GM23338 (cell line): ENCODE data around the gene VOPP1. TPM values are rescaled to one million over a fixed set of nuclear protein-coding genes. Genes with fewer than 3 reads are reported as not detected.

ENCODE experiments used
- ATAC-seq: fragments of 200-7000 bp; cut with Tn5 transposase; 3 replicates; pipeline ENCODE4 v1.9.1; 2020
- DNase-seq: peaks from one replicate; pipeline ENCODE4 v3.0.0-alpha.2; 2015; ENCODE audit warnings: low spot score
- H2AFZ ChIP-seq: fragments of 200-600 bp; sonication (generic); 2 replicates; pipeline ENCODE4 v1.8.0; 2016; ENCODE audit warnings: antibody characterized with exemption, mild to moderate bottlenecking, moderate library complexity
- H3F3A ChIP-seq: fragments of 200-600 bp; sonication (generic); replicated peaks from 2 replicates; pipeline ENCODE4 v1.8.0; 2017; ENCODE audit warnings: antibody characterized with exemption, mixed run types, low read depth
- H3K27ac ChIP-seq: fragments of 200-600 bp; sonication (generic); 2 replicates; pipeline ENCODE4 v1.6.1; 2016; ENCODE audit warnings: low read depth
- H3K27me3 ChIP-seq: fragments of 200-600 bp; sonication (generic); 2 replicates; pipeline ENCODE4 v1.8.0; 2016; ENCODE audit warnings: mild to moderate bottlenecking, mixed run types, moderate library complexity; ENCODE audit not compliant: insufficient read depth
- H3K36me3 ChIP-seq: fragments of 200-600 bp; sonication (generic); 2 replicates; pipeline ENCODE4 v1.8.0; 2016; ENCODE audit warnings: mild to moderate bottlenecking; ENCODE audit not compliant: insufficient read depth
- H3K4me1 ChIP-seq: fragments of 200-600 bp; sonication (generic); 2 replicates; pipeline ENCODE4 v1.8.0; 2016; ENCODE audit warnings: mild to moderate bottlenecking, moderate library complexity; ENCODE audit not compliant: insufficient read depth
- H3K4me2 ChIP-seq: fragments of 200-600 bp; sonication (generic); 2 replicates; pipeline ENCODE4 v1.7.1; 2017; ENCODE audit warnings: mixed run types
- H3K4me3 ChIP-seq: fragments of 200-600 bp; sonication (generic); 2 replicates; pipeline ENCODE4 v1.6.1; 2016; ENCODE audit warnings: mixed run types
- H3K79me2 ChIP-seq: fragments of 200-600 bp; sonication (generic); replicated peaks from 2 replicates; pipeline ENCODE4 v1.8.0; 2017; ENCODE audit warnings: mild to moderate bottlenecking; ENCODE audit not compliant: insufficient read depth
- H3K9me2 ChIP-seq: fragments of 200-600 bp; sonication (generic); 2 replicates; pipeline ENCODE4 v1.8.0; 2017; ENCODE audit not compliant: insufficient read depth
- H4K20me1 ChIP-seq: fragments of 200-600 bp; sonication (generic); replicated peaks from 2 replicates; pipeline ENCODE4 v1.8.0; 2017; ENCODE audit warnings: mild to moderate bottlenecking; ENCODE audit not compliant: insufficient read depth
- H3K27ac Mint-ChIP-seq: 2 replicates; pipeline ENCODE4 v1.8.0; 2020; ENCODE audit warnings: inconsistent platforms, mild to moderate bottlenecking, moderate library complexity, mixed read lengths
- H3K27me3 Mint-ChIP-seq: 3 replicates; pipeline ENCODE4 v1.8.0; 2022; ENCODE audit warnings: low read depth, mild to moderate bottlenecking, moderate library complexity, mixed read lengths, inconsistent platforms; ENCODE audit not compliant: insufficient read depth, poor library complexity
- H3K36me3 Mint-ChIP-seq: 3 replicates; pipeline ENCODE4 v1.8.0; 2021; ENCODE audit warnings: low read depth, mild to moderate bottlenecking, inconsistent platforms, moderate library complexity, mixed read lengths
- H3K4me1 Mint-ChIP-seq: 3 replicates; pipeline ENCODE4 v1.8.0; 2020; ENCODE audit warnings: mild to moderate bottlenecking, inconsistent platforms, mixed read lengths
- H3K4me3 Mint-ChIP-seq: 3 replicates; pipeline ENCODE4 v1.8.0; 2021; ENCODE audit warnings: moderate library complexity, mild to moderate bottlenecking, inconsistent platforms, mixed read lengths
- H3K9me3 Mint-ChIP-seq: 3 replicates; pipeline ENCODE4 v1.8.0; 2020; ENCODE audit warnings: moderate library complexity, mild to moderate bottlenecking, inconsistent platforms, mixed read lengths
- CREB1 ChIP-seq: fragments of 250-450 bp; sonication (Bioruptor Pico); IDR thresholded peaks from 2 replicates; pipeline ENCODE4 v1.5.0; 2020; ENCODE audit warnings: low read depth, mild to moderate bottlenecking, moderate library complexity
- CTCF ChIP-seq, 2 experiments: fragments of 200-600 bp in 1 of 2; sonication (generic) in 1 of 2; conservative IDR thresholded peaks; 2 replicates each; pipeline versions ENCODE4 v1.5.1 to v1.6.1; 2016 to 2017; ENCODE audit warnings: antibody characterized with exemption in 2 of 2, low read depth in 2 of 2, mild to moderate bottlenecking in 2 of 2, moderate library complexity in 1 of 2
- ETS1 ChIP-seq: IDR thresholded peaks from 2 replicates; pipeline ENCODE4 v1.6.1; 2016; ENCODE audit warnings: antibody characterized with exemption
- EZH2 ChIP-seq: fragments of 200-600 bp; sonication (generic); IDR thresholded peaks from one replicate; pipeline ENCODE4 v1.8.0; 2017; ENCODE audit warnings: antibody characterized with exemption, mild to moderate bottlenecking, low read depth; ENCODE audit not compliant: unreplicated experiment
- EZH2phosphoT487 ChIP-seq: fragments of 200-600 bp; sonication (generic); IDR thresholded peaks from one replicate; pipeline ENCODE4 v1.8.1; 2018; ENCODE audit warnings: antibody characterized with exemption; ENCODE audit not compliant: unreplicated experiment
- JUNB ChIP-seq: IDR thresholded peaks from one replicate; pipeline ENCODE4 v1.6.1; 2016; ENCODE audit warnings: antibody characterized with exemption; ENCODE audit not compliant: unreplicated experiment
- NANOG ChIP-seq: IDR thresholded peaks from 2 replicates; pipeline ENCODE4 v1.6.1; 2016; ENCODE audit warnings: antibody characterized with exemption, borderline replicate concordance
- POLR2AphosphoS5 ChIP-seq: IDR thresholded peaks from 2 replicates; pipeline ENCODE4 v1.6.1; 2016; ENCODE audit warnings: antibody characterized with exemption, low read depth
- REST ChIP-seq: IDR thresholded peaks from one replicate; pipeline ENCODE4 v1.6.1; 2018; ENCODE audit warnings: antibody characterized with exemption; ENCODE audit not compliant: unreplicated experiment
- STAT1 ChIP-seq: IDR thresholded peaks from one replicate; pipeline ENCODE4 v1.6.1; 2016; ENCODE audit warnings: antibody characterized with exemption; ENCODE audit not compliant: unreplicated experiment
- ZNF114 ChIP-seq: fragments of 250-450 bp; sonication (Bioruptor Pico); IDR thresholded peaks from 2 replicates; pipeline ENCODE4 v1.5.0; 2020; ENCODE audit warnings: mild to moderate bottlenecking, moderate library complexity
- ZNF331 ChIP-seq: fragments of 250-450 bp; sonication (Bioruptor Pico); IDR thresholded peaks from 2 replicates; pipeline ENCODE4 v1.5.0; 2020; ENCODE audit warnings: low read depth, mild to moderate bottlenecking, moderate library complexity
- ZNF462 ChIP-seq: fragments of 250-450 bp; sonication (Bioruptor Pico); IDR thresholded peaks from 2 replicates; pipeline ENCODE4 v1.5.0; 2020; ENCODE audit warnings: mild to moderate bottlenecking, moderate library complexity
- polyA plus RNA-seq: library from polyadenylated mRNA; unstranded; fragments of >200 nt; fragmentation: Nextera tagmentation; extraction: Ambion mirVana; gene quantifications from 2 replicates; pipeline ENCODE4 v1.2.1, GENCODE V29; 2016
- total RNA-seq: library from RNA; depleted of rRNA; stranded (reverse); fragments of >200 nt; shearing (Covaris generic); gene quantifications from 2 replicates; pipeline ENCODE4 v1.2.3, GENCODE V29; 2014

Gene VOPP1
- total and polyA plus RNA-seq, 2 experiments from 2014 or later, result 28.2 to 73.7 TPM

GRCh38 chr7:55435466-55435865, 136.8 kb downstream of the VOPP1 start:
- H3K4me3 Mint-ChIP-seq, result no peak overlapping the region
- DNase-seq, result no peak
- no peaks in the 10 kb centered on the region for H3K36me3 Mint-ChIP-seq

More at GRCh38 chr7:55435466-55435865, 136.8 kb downstream of the VOPP1 start:
- H3K4me1 ChIP-seq, result no peaks in the 10 kb centered on the region
- H4K20me1 ChIP-seq, result no peaks in the 10 kb centered on the region
- H3K27me3 ChIP-seq, result no peaks in the 10 kb centered on the region
- no peaks in the 10 kb centered on the region for H3K9me2 ChIP-seq
- no peaks in the 10 kb centered on the region for H3K79me2 ChIP-seq
- no peaks in the 10 kb centered on the region for H3K36me3 ChIP-seq
- peaks cover 6% of the 10 kb centered on the region; the same call in 2 of the 3 replicates for H3K4me1 Mint-ChIP-seq
- no peak overlapping the region for H2AFZ ChIP-seq
- H3K27ac ChIP-seq, result no peak overlapping the region
- no peak overlapping the region for H3K4me2 ChIP-seq
- H3K4me3 ChIP-seq, result no peak overlapping the region
- no peaks in the 10 kb centered on the region for H3K9me3 Mint-ChIP-seq
- no peak overlapping the region for H3K27ac Mint-ChIP-seq
- H3F3A ChIP-seq, result no peaks in the 10 kb centered on the region
- TF ChIP-seq CTCF (conservative IDR thresholded peaks at IDR 0.05; ENCODE audit: low read depth in 2 of 2) (no peak), ETS1 (no peak), NANOG (no peak), EZH2 (no peak), STAT1 (no peak), CREB1 (CRISPR knock-in tag) (no peak), ZNF114 (CRISPR knock-in tag) (no peak), JUNB (no peak), EZH2phosphoT487 (no peak), ZNF462 (CRISPR knock-in tag) (no peak), ZNF331 (CRISPR knock-in tag) (no peak), REST (no peak), POLR2AphosphoS5 (no peak)
- no peak for ATAC-seq
- H3K27me3 Mint-ChIP-seq, result peaks cover 13% of the 10 kb centered on the region
